H54 (cell line): Measurements from ENCODE around the gene RASL10A.

Experiments used
- DNase-seq: peaks from one replicate; pipeline ENCODE4 v3.0.0; 2011; ENCODE audit warnings: low spot score, mixed read lengths; ENCODE audit not compliant: insufficient read length
- FAIRE-seq: peaks from 3 replicates; lab custom pipeline; 2011; peaks lifted over from hg19 to GRCh38; lab: Jason Lieb, UNC
- POLR2A ChIP-seq: IDR thresholded peaks from 2 replicates; pipeline ENCODE4 v1.6.1; 2011; ENCODE audit warnings: low read depth, mild to moderate bottlenecking, low read length

Gene RASL10A

GRCh38 chr22:29270475-29271271 is 44.8 kb downstream of the RASL10A start:
- FAIRE-seq, result no peak
- no peak for TF ChIP-seq POLR2A

GRCh38 chr22:29269731-29270474 is 45.6 kb downstream of the RASL10A start:
- FAIRE-seq (no peak), DNase-seq (no peak)

More at GRCh38 chr22:29270475-29271271, 44.8 kb downstream of the RASL10A start:
- DNase-seq, result no peak

GRCh38 chr22:29269230-29269604 is 46.3 kb downstream of the RASL10A start:
- FAIRE-seq, result no peak
- no peak for TF ChIP-seq POLR2A
- no peak for DNase-seq

More at GRCh38 chr22:29269731-29270474, 45.6 kb downstream of the RASL10A start:
- no peak for TF ChIP-seq POLR2A

GRCh38 chr22:29268511-29269229 is 46.8 kb downstream of the RASL10A start:
- FAIRE-seq (no peak), DNase-seq (no peak)
- no peak for TF ChIP-seq POLR2A

GRCh38 chr22:29267858-29268510 is 47.5 kb downstream of the RASL10A start, which contains the start of the genes EWSR1 and RHBDD3:
TSS of gene EWSR1 (plus strand) at chr22:29268268. CDS start at chr22:29268337, 69 bp downstream.
TSS of gene RHBDD3 (minus strand) at chr22:29267981. CDS start at chr22:29265626, 2,355 bp downstream.
- no peak for FAIRE-seq
- DNase-seq, result peak; percentile 71
- peak; percentile 59 for TF ChIP-seq POLR2A

GRCh38 chr22:29267462-29267857 is 48.0 kb downstream of the RASL10A start:
- no peak for TF ChIP-seq POLR2A
- FAIRE-seq (no peak), DNase-seq (no peak)

- no peak for TF ChIP-seq POLR2A
- DNase-seq, result no peak
- no peak for FAIRE-seq
These were observed 48.7 kb downstream of the RASL10A start for GRCh38 chr22:29266564-29267461.

GRCh38 chr22:29265929-29266328 is 49.6 kb downstream of the RASL10A start:
- no peak for TF ChIP-seq POLR2A
- DNase-seq (no peak), FAIRE-seq (no peak)

GRCh38 chr22:29265305-29265704 is 50.2 kb downstream of the RASL10A start:
- TF ChIP-seq POLR2A, result no peak
- FAIRE-seq (no peak), DNase-seq (no peak)

GRCh38 chr22:29263791-29264276 is 51.7 kb downstream of the RASL10A start:
- no peak for TF ChIP-seq POLR2A
- FAIRE-seq (no peak), DNase-seq (no peak)
